ENCODE data around the gene RNF186. TPM values are rescaled to one million over a fixed set of nuclear protein-coding genes. Genes with fewer than 3 reads are reported as not detected.
"Not testable (repeated sequence)": the region's sequence is repeated elsewhere in the genome, so short reads cannot be mapped to it uniquely, and the experiment has no call there.

RNF186 gene
- total RNA-seq, 4 donors from 2014 or later = 10.5 to 174 (median 63.2) TPM

GRCh38 chr1:19792237-19793002 lies 22.7 kb downstream of the RNF186 start:
- 83 to 100% methylated on average over 2 to 4 of the region's 4 CpGs for WGBS, 2 donors (ENCODE audit: low coverage in 1 of 2)
- TF ChIP-seq POLR2A (IDR thresholded peaks at IDR 0.05) = no peak
- TF ChIP-seq EP300 (IDR thresholded peaks at IDR 0.05; ENCODE audit: low read depth) = no peak
- TF ChIP-seq POLR2AphosphoS5 (IDR thresholded peaks at IDR 0.05) = no peak
- no peak for TF ChIP-seq CTCF (IDR thresholded peaks at IDR 0.05)
- in situ Hi-C loops (cut with MboI; ENCODE audit: low pct_ligation_motif_present in 1 of 4, low pct_unique_long_range_greater_than_20kb in 1 of 4, low sequenced_read_pairs in 3 of 4) = no loop called here

GRCh38 chr1:19790061-19790975 lies 24.8 kb downstream of the RNF186 start:
- H3K36me3 ChIP-seq; H3K4me1 ChIP-seq; H3K4me3 ChIP-seq; H3K27ac ChIP-seq; intact Hi-C loops (cut with DNase I; ENCODE audit: low total_unique reads); H3K9me3 ChIP-seq; in situ Hi-C loops (cut with MboI; ENCODE audit: low pct_ligation_motif_present in 1 of 4, low pct_unique_long_range_greater_than_20kb in 1 of 4, low sequenced_read_pairs in 3 of 4); H3K27me3 ChIP-seq; DNase-seq: not testable (repeated sequence)
- 86 to 88% methylated on average over 4 to 9 of the region's 9 CpGs for WGBS, 2 donors (ENCODE audit: low coverage in 1 of 2)

More at GRCh38 chr1:19792237-19793002, 22.7 kb downstream of the RNF186 start:
- Histone ChIP-seq H3K27ac (no peak overlapping the region), H3K36me3 (peaks cover 0 to 8% (median 0%) of the 10 kb centered on the region in 4 donors), H3K4me1 (no peaks in the 10 kb centered on the region), H3K4me3 (no peak overlapping the region), H3K9me3 (no peaks in the 10 kb centered on the region), H3K27me3 (no peaks in the 10 kb centered on the region)
- DNase-seq = no peak
- intact Hi-C loops (cut with DNase I; ENCODE audit: low total_unique reads) = no loop called here

GRCh38 chr1:19786988-19787423 lies 28.1 kb downstream of the RNF186 start:
- WGBS, 2 donors (ENCODE audit: low coverage in 1 of 2) = 38 to 43% methylated on average over 1 to 9 of the region's 9 CpGs
- intact Hi-C loops (cut with DNase I; ENCODE audit: low total_unique reads) = no loop called here
- in situ Hi-C loops (cut with MboI; ENCODE audit: low pct_ligation_motif_present in 1 of 4, low pct_unique_long_range_greater_than_20kb in 1 of 4, low sequenced_read_pairs in 3 of 4) = no loop called here
- Histone ChIP-seq H3K4me1 (no peaks in the 10 kb centered on the region), H3K27me3 (no peaks in the 10 kb centered on the region), H3K36me3 (peaks cover 0 to 7% (median 2%) of the 10 kb centered on the region in 4 donors), H3K4me3 (no peak overlapping the region), H3K9me3 (no peaks in the 10 kb centered on the region), H3K27ac (no peak overlapping the region)
- TF ChIP-seq POLR2AphosphoS5 (IDR thresholded peaks at IDR 0.05) (no peak), CTCF (IDR thresholded peaks at IDR 0.05) (no peak)
- peak; percentile 44 for DNase-seq

- TF ChIP-seq POLR2AphosphoS5 (IDR thresholded peaks at IDR 0.05) (no peak), POLR2A (IDR thresholded peaks at IDR 0.05) (no peak), EP300 (IDR thresholded peaks at IDR 0.05; ENCODE audit: low read depth) (no peak), CTCF (IDR thresholded peaks at IDR 0.05) (no peak)
- WGBS, 2 donors (ENCODE audit: low coverage in 1 of 2) = 72 to 96% methylated on average over 3 to 4 of the region's 4 CpGs
- Histone ChIP-seq H3K27ac (no peak overlapping the region), H3K27me3 (no peaks in the 10 kb centered on the region), H3K4me3 (no peak overlapping the region), H3K9me3 (no peaks in the 10 kb centered on the region), H3K36me3 (peaks cover 0 to 8% (median 2%) of the 10 kb centered on the region in 4 donors), H3K4me1 (no peaks in the 10 kb centered on the region)
- no peak for DNase-seq
- intact Hi-C loops (cut with DNase I; ENCODE audit: low total_unique reads) = no loop called here
- in situ Hi-C loops (cut with MboI; ENCODE audit: low pct_ligation_motif_present in 1 of 4, low pct_unique_long_range_greater_than_20kb in 1 of 4, low sequenced_read_pairs in 3 of 4) = no loop called here
Observed at GRCh38 chr1:19785660-19786059, 29.4 kb downstream of the RNF186 start.

Measured in transverse colon (tissue), 4 donors.